Endothelial cell (in vitro differentiated cells): ENCODE data around the gene SEC22B. TPM values are rescaled to one million over a fixed set of nuclear protein-coding genes. Genes with fewer than 3 reads are reported as not detected.
"Not testable (repeated sequence)": the region's sequence is repeated elsewhere in the genome, so short reads cannot be mapped to it uniquely, and the experiment has no call there.

Source experiments
- DNase-seq: peaks from one replicate; pipeline ENCODE4 v3.0.0; 2021; ENCODE audit warnings: low spot score
- H3K27ac Mint-ChIP-seq: one replicate; pipeline ENCODE4 v1.8.0; 2021; ENCODE audit warnings: mixed read lengths, inconsistent platforms; ENCODE audit not compliant: unreplicated experiment
- H3K27me3 Mint-ChIP-seq: one replicate; pipeline ENCODE4 v1.8.0; 2021; ENCODE audit warnings: mild to moderate bottlenecking, moderate library complexity, mixed read lengths, inconsistent platforms; ENCODE audit not compliant: unreplicated experiment
- H3K36me3 Mint-ChIP-seq: one replicate; pipeline ENCODE4 v1.8.0; 2021; ENCODE audit warnings: mild to moderate bottlenecking, low read depth, mixed read lengths, inconsistent platforms; ENCODE audit not compliant: unreplicated experiment
- H3K4me1 Mint-ChIP-seq: one replicate; pipeline ENCODE4 v1.8.0; 2021; ENCODE audit warnings: mild to moderate bottlenecking, mixed read lengths, inconsistent platforms; ENCODE audit not compliant: unreplicated experiment
- H3K4me3 Mint-ChIP-seq: one replicate; pipeline ENCODE4 v1.8.0; 2021; ENCODE audit warnings: mild to moderate bottlenecking, mixed read lengths, inconsistent platforms; ENCODE audit not compliant: unreplicated experiment
- H3K9me3 Mint-ChIP-seq: one replicate; pipeline ENCODE4 v1.8.0; 2021; ENCODE audit warnings: mixed read lengths, inconsistent platforms; ENCODE audit not compliant: unreplicated experiment
- total RNA-seq: library from RNA; stranded (reverse); fragmentation: NEBNext Ultra II Directional; extraction: Animal tissue kit (Norgen Biotek cat#: 25700); gene quantifications from one replicate; pipeline ENCODE4 v1.2.1, GENCODE V29; 2021; ENCODE audit not compliant: unreplicated experiment
- TF ChIP-seq, protein P1 (sequence below): fragments of 200-600 bp; sonication (generic); IDR thresholded peaks from one replicate; pipeline ENCODE4 v1.5.0; 2021; ENCODE audit warnings: antibody characterized with exemption; ENCODE audit not compliant: unreplicated experiment

SEC22B gene
- total RNA-seq, 1 donor from 2014 or later: 14.0 TPM

DNA sequence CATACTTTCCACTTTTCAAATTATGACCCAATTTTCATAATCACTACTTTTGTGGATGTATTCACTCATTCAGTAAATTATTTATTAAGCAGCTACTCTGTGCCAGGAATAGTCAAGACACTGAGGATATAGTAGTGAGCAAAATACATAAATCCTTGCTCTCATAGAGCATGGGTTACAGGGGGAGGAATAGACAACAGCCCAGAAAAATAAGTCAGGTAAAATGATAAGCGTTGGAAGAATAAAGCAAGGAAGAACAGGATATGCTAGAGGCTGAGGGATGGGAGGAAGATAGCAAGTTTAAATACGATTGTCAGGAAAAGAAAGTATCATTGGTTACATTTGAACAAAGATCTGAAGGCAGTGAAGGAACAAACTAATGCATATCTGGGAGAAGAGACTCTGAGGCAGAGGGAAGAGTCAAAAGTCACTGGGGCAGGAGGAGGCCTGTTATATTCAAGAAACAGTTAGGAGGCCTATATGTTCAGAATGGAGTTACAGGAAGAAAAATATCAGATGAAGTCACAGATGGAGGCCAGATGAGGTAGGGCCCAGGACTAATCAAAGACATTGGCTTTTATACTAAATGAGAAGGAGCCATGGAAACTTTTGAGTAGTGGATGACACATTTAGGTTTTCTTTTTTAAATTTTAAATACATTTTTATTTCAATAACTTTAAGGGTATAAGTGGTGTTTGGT lies 42.9 kb downstream of the SEC22B start:
- no peaks in the 10 kb centered on the region for H3K36me3 Mint-ChIP-seq
- TF ChIP-seq, protein P1, sequence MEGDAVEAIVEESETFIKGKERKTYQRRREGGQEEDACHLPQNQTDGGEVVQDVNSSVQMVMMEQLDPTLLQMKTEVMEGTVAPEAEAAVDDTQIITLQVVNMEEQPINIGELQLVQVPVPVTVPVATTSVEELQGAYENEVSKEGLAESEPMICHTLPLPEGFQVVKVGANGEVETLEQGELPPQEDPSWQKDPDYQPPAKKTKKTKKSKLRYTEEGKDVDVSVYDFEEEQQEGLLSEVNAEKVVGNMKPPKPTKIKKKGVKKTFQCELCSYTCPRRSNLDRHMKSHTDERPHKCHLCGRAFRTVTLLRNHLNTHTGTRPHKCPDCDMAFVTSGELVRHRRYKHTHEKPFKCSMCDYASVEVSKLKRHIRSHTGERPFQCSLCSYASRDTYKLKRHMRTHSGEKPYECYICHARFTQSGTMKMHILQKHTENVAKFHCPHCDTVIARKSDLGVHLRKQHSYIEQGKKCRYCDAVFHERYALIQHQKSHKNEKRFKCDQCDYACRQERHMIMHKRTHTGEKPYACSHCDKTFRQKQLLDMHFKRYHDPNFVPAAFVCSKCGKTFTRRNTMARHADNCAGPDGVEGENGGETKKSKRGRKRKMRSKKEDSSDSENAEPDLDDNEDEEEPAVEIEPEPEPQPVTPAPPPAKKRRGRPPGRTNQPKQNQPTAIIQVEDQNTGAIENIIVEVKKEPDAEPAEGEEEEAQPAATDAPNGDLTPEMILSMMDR: no peak
- H3K4me3 Mint-ChIP-seq: no peak overlapping the region
- no peaks in the 10 kb centered on the region for H3K27me3 Mint-ChIP-seq
- H3K27ac Mint-ChIP-seq: no peak overlapping the region
- no peak for DNase-seq
- peaks cover 3% of the 10 kb centered on the region for H3K4me1 Mint-ChIP-seq
- H3K9me3 Mint-ChIP-seq: no peaks in the 10 kb centered on the region

DNA sequence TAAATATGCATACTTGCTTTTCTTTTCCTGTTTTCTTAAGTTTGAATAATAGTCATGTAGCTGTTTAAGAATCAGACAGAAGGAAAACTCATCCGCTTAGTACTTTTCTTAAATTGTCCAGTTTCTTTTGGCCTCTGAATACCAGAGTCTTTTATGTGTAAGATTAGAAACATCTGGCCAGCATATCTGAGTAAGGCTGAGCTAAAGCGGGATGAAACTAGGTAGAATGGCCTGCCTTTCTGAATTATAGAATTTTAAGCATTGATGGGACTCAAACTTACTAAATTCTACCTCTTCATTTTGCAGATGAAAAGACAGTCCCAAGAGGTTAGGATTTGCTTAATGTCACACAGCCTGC lies 43.9 kb downstream of the SEC22B start:
- not testable (repeated sequence) for H3K4me1 Mint-ChIP-seq, DNase-seq, H3K36me3 Mint-ChIP-seq, H3K27ac Mint-ChIP-seq, H3K4me3 Mint-ChIP-seq, H3K27me3 Mint-ChIP-seq, H3K9me3 Mint-ChIP-seq

DNA sequence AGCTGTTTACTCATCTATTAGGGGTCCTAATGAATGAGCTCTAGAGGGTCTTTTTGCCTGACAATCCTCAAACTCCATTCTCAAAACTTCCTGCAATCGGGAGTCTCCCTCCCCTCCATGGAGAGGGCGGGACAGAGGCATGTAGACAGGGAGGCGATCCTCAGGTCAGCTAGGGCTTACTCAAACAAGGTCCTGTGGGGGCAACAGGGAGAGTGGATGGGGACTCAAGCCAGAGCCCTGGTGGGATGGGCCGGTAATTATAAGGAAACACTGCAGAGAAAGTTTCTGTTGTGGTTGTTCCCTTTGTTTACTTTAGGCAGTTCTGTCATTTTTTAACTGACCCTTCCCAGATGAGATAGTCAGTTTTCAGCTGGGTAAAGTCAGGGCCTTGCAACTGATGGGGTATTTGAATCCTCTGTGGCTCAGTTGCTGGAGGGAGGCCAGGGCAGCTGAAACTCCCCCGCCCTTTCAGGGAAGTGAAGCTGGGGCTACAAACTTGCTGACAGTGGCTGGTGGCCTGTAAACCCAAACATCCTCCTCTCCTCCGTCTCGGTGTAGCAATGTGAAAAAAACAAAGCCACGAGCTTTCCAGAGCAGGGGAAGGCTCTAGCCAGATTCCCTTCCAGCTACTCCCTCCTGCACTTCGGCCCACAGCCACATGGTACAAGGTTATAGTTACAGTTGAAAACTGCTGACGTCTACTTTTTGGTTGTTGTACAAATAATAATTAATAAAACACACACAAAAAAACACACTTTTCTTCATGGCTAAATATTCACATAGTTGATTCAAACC lies 44.5 kb downstream of the SEC22B start:
- H3K27ac Mint-ChIP-seq, H3K4me3 Mint-ChIP-seq, H3K4me1 Mint-ChIP-seq, H3K27me3 Mint-ChIP-seq, H3K9me3 Mint-ChIP-seq, H3K36me3 Mint-ChIP-seq: not testable (repeated sequence)
- DNase-seq: peak; percentile 7

DNA sequence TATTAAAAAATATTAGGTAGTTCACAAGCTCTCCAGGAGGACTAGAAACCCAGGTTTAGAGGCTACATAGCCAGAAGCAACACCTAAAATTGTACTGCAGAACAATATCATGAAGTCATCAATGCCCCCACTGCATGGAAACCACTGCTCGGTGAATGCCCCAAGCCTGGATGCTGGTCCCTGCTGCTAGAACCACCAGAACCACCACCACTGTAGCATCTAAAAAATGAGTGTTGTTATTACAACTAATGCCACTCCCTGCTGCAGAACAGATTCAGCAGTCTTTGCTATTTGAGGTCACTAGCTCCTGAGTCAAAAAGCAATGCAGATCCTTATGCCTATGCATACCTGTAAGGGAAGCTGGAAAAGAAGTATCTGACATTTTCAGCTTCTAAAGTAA lies 48.4 kb downstream of the SEC22B start:
- H3K4me3 Mint-ChIP-seq, H3K4me1 Mint-ChIP-seq, H3K27me3 Mint-ChIP-seq, H3K27ac Mint-ChIP-seq, H3K36me3 Mint-ChIP-seq, DNase-seq, H3K9me3 Mint-ChIP-seq: not testable (repeated sequence)

DNA sequence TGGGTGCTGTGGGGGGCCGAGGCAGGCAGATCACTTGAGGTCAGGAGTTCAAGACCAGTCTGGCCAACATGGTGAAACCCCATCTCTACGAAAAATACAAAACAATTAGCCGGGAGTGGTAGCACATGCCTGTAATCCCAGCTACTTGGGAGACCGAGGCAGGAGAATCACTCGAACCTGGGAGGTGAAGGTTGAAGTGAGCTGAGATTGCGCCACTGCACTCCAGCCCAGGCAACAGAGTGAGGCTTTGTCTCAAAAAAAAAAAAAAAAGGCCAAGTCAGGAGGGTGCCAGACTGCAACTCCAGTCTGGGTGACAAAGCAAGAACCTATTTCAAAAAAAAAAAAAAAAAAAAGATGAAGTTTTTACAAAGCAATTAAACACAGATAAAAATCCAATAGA lies 50.1 kb downstream of the SEC22B start:
- H3K36me3 Mint-ChIP-seq, H3K9me3 Mint-ChIP-seq, H3K4me3 Mint-ChIP-seq, DNase-seq, H3K27ac Mint-ChIP-seq, H3K4me1 Mint-ChIP-seq, H3K27me3 Mint-ChIP-seq: not testable (repeated sequence)

DNA sequence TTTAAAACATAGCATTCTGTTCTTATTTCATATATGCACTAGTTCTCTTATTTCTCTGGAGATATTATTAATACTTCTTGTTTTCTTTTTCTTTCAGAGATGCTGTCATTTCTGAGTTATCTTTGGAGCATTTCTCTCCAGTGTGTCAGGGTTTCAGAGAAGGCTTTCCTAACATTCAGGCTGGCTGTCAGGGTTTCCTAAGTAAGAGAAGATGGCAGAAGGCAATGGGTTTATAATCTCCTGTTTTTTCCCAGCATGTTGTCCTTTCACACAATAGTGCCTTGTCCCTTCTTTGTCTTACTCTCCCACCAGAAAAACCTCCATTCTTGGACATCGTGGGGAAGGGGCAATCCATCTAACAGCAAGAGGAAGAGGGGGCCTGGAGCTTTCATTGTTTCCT lies 51.7 kb downstream of the SEC22B start:
- not testable (repeated sequence) for H3K4me3 Mint-ChIP-seq, DNase-seq, H3K36me3 Mint-ChIP-seq, H3K27ac Mint-ChIP-seq, H3K27me3 Mint-ChIP-seq, H3K4me1 Mint-ChIP-seq, H3K9me3 Mint-ChIP-seq

DNA sequence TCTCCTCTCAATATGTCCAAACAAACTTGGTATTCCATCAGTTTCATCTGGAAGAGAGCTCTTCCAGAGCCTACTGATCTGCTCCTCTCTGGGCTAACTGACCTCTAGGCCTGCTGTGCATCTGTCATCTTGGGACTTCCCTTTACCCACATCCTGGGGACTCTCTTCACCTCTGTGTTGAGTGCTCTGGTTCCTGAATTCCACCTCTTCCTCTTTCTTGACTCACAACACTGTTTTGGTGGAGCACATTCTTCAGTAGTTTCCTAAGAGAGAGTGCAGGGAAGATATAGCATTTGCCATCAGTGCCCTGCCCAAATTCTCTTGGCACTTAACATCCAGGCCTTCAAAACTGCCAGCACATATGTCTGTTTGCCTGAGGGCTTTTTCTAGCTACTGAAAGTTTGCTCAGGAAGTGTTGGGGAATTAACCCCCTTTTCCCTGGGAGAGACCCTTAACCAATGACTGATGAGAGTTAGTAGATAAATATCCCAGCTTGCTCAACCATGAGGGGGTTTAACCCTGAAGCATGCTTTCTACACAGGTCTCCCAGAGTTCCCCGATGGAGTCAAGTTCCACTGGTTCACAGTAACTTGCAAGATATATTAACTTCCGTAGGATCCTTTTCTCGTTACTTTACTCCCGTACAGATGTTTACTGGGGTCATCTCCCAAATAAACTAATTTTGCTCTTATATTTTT lies 52.4 kb downstream of the SEC22B start:
- not testable (repeated sequence) for H3K4me1 Mint-ChIP-seq, H3K9me3 Mint-ChIP-seq, DNase-seq, H3K27ac Mint-ChIP-seq, H3K36me3 Mint-ChIP-seq, H3K27me3 Mint-ChIP-seq, H3K4me3 Mint-ChIP-seq

DNA sequence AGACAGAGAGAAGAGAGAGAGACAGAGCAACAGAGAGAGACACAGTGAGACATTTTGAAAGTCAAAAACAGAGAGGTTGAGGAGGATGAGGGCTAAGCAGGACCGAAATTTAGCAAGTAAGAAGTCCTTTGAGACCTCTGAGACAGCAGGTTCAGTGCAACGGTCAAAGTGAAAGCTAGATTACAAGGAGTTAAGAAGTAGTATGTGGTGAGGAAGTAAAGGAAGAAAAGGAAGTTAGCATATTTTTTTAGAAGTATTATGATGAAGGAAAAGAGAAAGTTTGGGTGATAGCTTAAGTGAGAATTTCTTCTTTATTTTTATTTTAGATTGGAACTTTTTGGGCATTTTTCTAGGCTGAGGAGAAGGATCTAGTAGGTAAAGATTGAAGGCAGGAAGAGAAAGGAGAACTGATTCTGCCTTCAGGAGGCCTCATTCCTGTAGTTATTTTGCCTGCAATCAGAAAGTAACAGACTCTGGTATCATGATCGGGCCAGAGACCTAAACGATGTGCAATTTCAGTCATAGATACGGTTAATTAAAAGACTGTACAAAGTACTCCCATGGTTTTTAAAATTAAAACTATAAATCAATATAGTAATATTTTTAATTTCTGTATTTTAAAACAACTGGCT lies 53.9 kb downstream of the SEC22B start:
- H3K27ac Mint-ChIP-seq, H3K36me3 Mint-ChIP-seq, H3K9me3 Mint-ChIP-seq, H3K4me3 Mint-ChIP-seq, H3K4me1 Mint-ChIP-seq, H3K27me3 Mint-ChIP-seq, DNase-seq: not testable (repeated sequence)

DNA sequence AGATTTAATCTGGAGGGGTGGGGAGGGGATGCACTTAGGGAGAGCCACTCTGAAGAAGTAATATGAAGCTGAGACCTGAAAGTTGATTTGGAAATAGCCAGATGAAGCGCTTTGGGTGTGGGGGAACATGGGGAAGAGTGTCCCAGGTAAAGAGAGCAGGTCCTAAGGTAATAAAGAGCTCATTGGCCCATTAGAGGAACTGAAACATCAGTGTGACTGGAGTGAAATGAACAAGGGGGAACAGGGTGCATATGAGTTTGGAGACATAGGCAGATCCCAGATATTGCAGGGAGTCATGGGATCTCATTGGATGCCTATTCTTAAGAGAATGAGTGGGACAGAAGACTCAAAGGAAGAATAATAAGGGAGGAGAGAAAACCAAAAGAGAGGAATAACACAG lies 54.5 kb downstream of the SEC22B start:
- H3K27ac Mint-ChIP-seq, H3K9me3 Mint-ChIP-seq, DNase-seq, H3K4me1 Mint-ChIP-seq, H3K36me3 Mint-ChIP-seq, H3K4me3 Mint-ChIP-seq, H3K27me3 Mint-ChIP-seq: not testable (repeated sequence)

DNA sequence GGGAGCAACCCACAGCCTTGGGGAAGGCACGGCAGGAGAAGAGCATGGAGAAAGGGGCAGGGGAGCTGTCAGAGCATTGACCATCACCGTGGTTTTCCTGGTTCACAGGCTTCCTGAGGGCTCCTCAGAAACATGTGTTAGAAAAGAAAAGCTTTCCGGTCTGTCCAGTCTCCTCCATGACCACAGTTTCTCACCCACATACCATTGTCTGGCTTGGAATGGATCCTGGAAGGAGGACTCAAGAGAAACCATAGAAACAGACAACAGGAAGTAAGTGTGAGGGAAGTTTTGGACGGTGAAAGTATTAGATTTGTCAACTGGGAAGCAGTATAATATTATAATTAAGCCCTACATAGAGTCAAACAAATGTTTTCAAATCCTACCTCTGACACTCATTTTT lies 55.8 kb downstream of the SEC22B start:
- not testable (repeated sequence) for H3K27me3 Mint-ChIP-seq, DNase-seq, H3K36me3 Mint-ChIP-seq, H3K9me3 Mint-ChIP-seq, H3K27ac Mint-ChIP-seq, H3K4me1 Mint-ChIP-seq, H3K4me3 Mint-ChIP-seq
